Gastroesophageal sphincter (tissue), 4 donors: Measurements from ENCODE around the gene SPTB. TPM values are rescaled to one million over a fixed set of nuclear protein-coding genes. Genes with fewer than 3 reads are reported as not detected.

ENCODE experiments used
- ATAC-seq: fragments of 150-250 bp; one replicate; pipeline ENCODE4 v1.9.1; 2016; ENCODE audit warnings: mild to moderate bottlenecking, moderate library complexity
- H3K27ac ChIP-seq, 4 donors: fragments of 200-600 bp; sonication (generic) in 3 of 4; 1 replicate in 3 of 4; 2 replicates in 1 of 4; pipeline ENCODE4 v1.5.1; 2016 to 2019
- H3K27me3 ChIP-seq: fragments of 200-600 bp; sonication (generic); one replicate; pipeline ENCODE4 v1.5.1; 2019
- H3K36me3 ChIP-seq, 2 donors: fragments of 200-600 bp; sonication (generic); one replicate each; pipeline ENCODE4 v1.5.1; 2019; ENCODE audit warnings: control low read depth in 1 of 2
- H3K4me1 ChIP-seq, 3 donors: fragments of 200-600 bp; sonication (generic); 1 replicate in 2 of 3; 2 replicates in 1 of 3; pipeline ENCODE4 v1.5.1; 2016 to 2019; ENCODE audit warnings: control low read depth in 2 of 3
- H3K4me3 ChIP-seq, 2 donors: fragments of 200-600 bp; sonication (generic); one replicate each; pipeline ENCODE4 v1.5.1; 2019; ENCODE audit warnings: mild to moderate bottlenecking in 1 of 2, moderate library complexity in 1 of 2
- H3K9me3 ChIP-seq, 3 donors: fragments of 200-600 bp; sonication (generic); one replicate each; pipeline ENCODE4 v1.5.1; 2017 to 2019; ENCODE audit warnings: control low read depth in 2 of 3
- CTCF ChIP-seq, 4 experiments: fragments of 200-600 bp in 2 of 4; fragments of 450-650 bp in 2 of 4; sonication (generic) in 1 of 4; IDR thresholded peaks; one replicate each; pipeline ENCODE4 v1.5.1; 2017 to 2019; ENCODE audit warnings: antibody characterized with exemption in 4 of 4, mild to moderate bottlenecking in 2 of 4, moderate library complexity in 2 of 4
- EP300 ChIP-seq: sonication (generic); formaldehyde crosslinking; IDR thresholded peaks from one replicate; pipeline ENCODE4 v1.6.1; 2017; ENCODE audit warnings: antibody characterized with exemption, mild to moderate bottlenecking
- POLR2A ChIP-seq, 2 donors: fragments of 450-650 bp; IDR thresholded peaks; one replicate each; pipeline ENCODE4 v1.6.1; 2017; ENCODE audit warnings: antibody characterized with exemption in 2 of 2, mild to moderate bottlenecking in 2 of 2, moderate library complexity in 1 of 2
- POLR2AphosphoS5 ChIP-seq: sonication (generic); formaldehyde crosslinking; IDR thresholded peaks from one replicate; pipeline ENCODE4 v1.6.1; 2017; ENCODE audit warnings: antibody characterized with exemption
- WGBS, 2 donors: methylation state at CpG; one replicate each; pipeline ENCODE4 v1.1.5; 2018; ENCODE audit warnings: low coverage in 1 of 2; 5-methylcytosine and 5-hydroxymethylcytosine counted together
- total RNA-seq, 4 donors: library from RNA; depleted of rRNA; stranded (reverse); fragments of >200 nt; gene quantifications; one replicate each; pipeline ENCODE4 v1.1.0, GENCODE V29; 2016

Gene SPTB
- total RNA-seq, 4 donors from 2014 or later = 0.62 to 3.1 (median 1.0) TPM

GRCh38 chr14:64831419-64831818 lies 48.3 kb downstream of the SPTB start:
- TF ChIP-seq EP300 (no peak), POLR2A (IDR thresholded peaks at IDR 0.05) (no peak), POLR2AphosphoS5 (no peak), CTCF (IDR thresholded peaks at IDR 0.05) (no peak)
- ATAC-seq = no peak
- H3K9me3 ChIP-seq = no peaks in the 10 kb centered on the region
- H3K27ac ChIP-seq = no peak overlapping the region
- no peaks in the 10 kb centered on the region for H3K27me3 ChIP-seq
- H3K4me1 ChIP-seq = no peaks in the 10 kb centered on the region
- WGBS, 2 donors = 68 to 78% methylated on average over 5 of the region's 5 CpGs
- H3K36me3 ChIP-seq = no peaks in the 10 kb centered on the region
- H3K4me3 ChIP-seq = no peak overlapping the region

GRCh38 chr14:64830961-64831360 lies 48.7 kb downstream of the SPTB start:
- no peak for ATAC-seq
- Histone ChIP-seq H3K36me3 (no peaks in the 10 kb centered on the region), H3K4me3 (no peak overlapping the region), H3K9me3 (no peaks in the 10 kb centered on the region), H3K4me1 (no peaks in the 10 kb centered on the region), H3K27ac (no peak overlapping the region), H3K27me3 (no peaks in the 10 kb centered on the region)
- TF ChIP-seq POLR2AphosphoS5 = no peak
- no peak for TF ChIP-seq EP300
- no peak for TF ChIP-seq CTCF (IDR thresholded peaks at IDR 0.05)
- no peak for TF ChIP-seq POLR2A (IDR thresholded peaks at IDR 0.05)
- 80 to 100% methylated on average over 1 of the region's 1 CpG for WGBS, 2 donors

- H3K36me3 ChIP-seq = no peaks in the 10 kb centered on the region
- TF ChIP-seq CTCF (IDR thresholded peaks at IDR 0.05) = no peak
- no peak for TF ChIP-seq EP300
- no peak for TF ChIP-seq POLR2AphosphoS5
- TF ChIP-seq POLR2A (IDR thresholded peaks at IDR 0.05) = no peak
- H3K9me3 ChIP-seq = no peaks in the 10 kb centered on the region
- H3K27ac ChIP-seq = no peak overlapping the region
- no peaks in the 10 kb centered on the region for H3K27me3 ChIP-seq
- WGBS, 2 donors = 40% methylated on average over 1 of the region's 3 CpGs; no CpG with 5 or more reads in 1 of the 2 donors
- H3K4me3 ChIP-seq = no peak overlapping the region
- H3K4me1 ChIP-seq = peaks cover 0 to 6% (median 0%) of the 10 kb centered on the region in 3 donors
- no peak for ATAC-seq
Measured at GRCh38 chr14:64828071-64828470, 51.6 kb downstream of the SPTB start.

GRCh38 chr14:64826845-64827244 lies 52.9 kb downstream of the SPTB start:
- no peak overlapping the region for H3K4me3 ChIP-seq
- no peaks in the 10 kb centered on the region for H3K9me3 ChIP-seq
- TF ChIP-seq POLR2A (IDR thresholded peaks at IDR 0.05) (no peak), POLR2AphosphoS5 (no peak), CTCF (IDR thresholded peaks at IDR 0.05) (no peak), EP300 (no peak)
- H3K27me3 ChIP-seq = no peaks in the 10 kb centered on the region
- WGBS, 2 donors = 83 to 86% methylated on average over 1 to 3 of the region's 6 CpGs
- no peaks in the 10 kb centered on the region for H3K36me3 ChIP-seq
- H3K4me1 ChIP-seq = peaks cover 0 to 7% (median 0%) of the 10 kb centered on the region in 3 donors
- no peak for ATAC-seq
- no peak overlapping the region for H3K27ac ChIP-seq

- H3K36me3 ChIP-seq = no peaks in the 10 kb centered on the region
- no peak overlapping the region for H3K4me3 ChIP-seq
- no peak for ATAC-seq
- TF ChIP-seq POLR2A (IDR thresholded peaks at IDR 0.05) = no peak
- no peak for TF ChIP-seq CTCF (IDR thresholded peaks at IDR 0.05)
- TF ChIP-seq POLR2AphosphoS5 = no peak
- no peak for TF ChIP-seq EP300
- no peaks in the 10 kb centered on the region for H3K27me3 ChIP-seq
- H3K9me3 ChIP-seq = no peaks in the 10 kb centered on the region
- no peak overlapping the region for H3K27ac ChIP-seq
- H3K4me1 ChIP-seq = peaks cover 0 to 7% (median 0%) of the 10 kb centered on the region in 3 donors
- 81 to 86% methylated on average over 2 to 4 of the region's 4 CpGs for WGBS, 2 donors
Measured at GRCh38 chr14:64826333-64826732, 53.4 kb downstream of the SPTB start.
